Measurements from ENCODE around the gene AKAP1. TPM values are rescaled to one million over a fixed set of nuclear protein-coding genes. Genes with fewer than 3 reads are reported as not detected.

Gene AKAP1
- total RNA-seq, 2 experiments from 2014 or later, result 41.8 to 49.0 TPM

- peaks cover 97% of the 10 kb centered on the region for H3K79me2 ChIP-seq (ENCODE audit: insufficient read depth, low read depth, low read length)
- H3K4me3 ChIP-seq (ENCODE audit: low read depth, low read length, poor library complexity, severe bottlenecking), result no peak overlapping the region
- no peak overlapping the region for H2AFZ ChIP-seq (ENCODE audit: low read length)
- no peaks in the 10 kb centered on the region for H3K9me3 ChIP-seq (ENCODE audit: low read length)
- H3K9me2 ChIP-seq (ENCODE audit: insufficient read depth, low read length), result no peaks in the 10 kb centered on the region
- no peak overlapping the region for H3K4me2 ChIP-seq (ENCODE audit: low read length)
- peaks cover 40% of the 10 kb centered on the region for H4K20me1 ChIP-seq (ENCODE audit: insufficient read depth, low read length)
- intact Hi-C loops (cut with micrococcal nuclease; ENCODE audit: unreplicated experiment), result no loop called here
- H3K4me1 ChIP-seq (ENCODE audit: insufficient read depth, low read length, poor library complexity, severe bottlenecking), result peaks cover 40% of the 10 kb centered on the region
- POLR2A ChIA-PET, result no interaction called here
- peak; percentile 11 for DNase-seq (ENCODE audit: low spot score)
- H3K27ac ChIP-seq (ENCODE audit: low read depth, low read length, poor library complexity, severe bottlenecking), result no peak overlapping the region
- peaks cover 38% of the 10 kb centered on the region for H3K36me3 ChIP-seq (ENCODE audit: insufficient read depth, low read length)
- BruUV-seq (replicated peaks), result no TSS peak
- no peak for TF ChIP-seq EZH2phosphoT487 (IDR thresholded peaks at IDR 0.05; ENCODE audit: borderline replicate concordance, low read depth, low read length)
- TF ChIP-seq, protein P1, sequence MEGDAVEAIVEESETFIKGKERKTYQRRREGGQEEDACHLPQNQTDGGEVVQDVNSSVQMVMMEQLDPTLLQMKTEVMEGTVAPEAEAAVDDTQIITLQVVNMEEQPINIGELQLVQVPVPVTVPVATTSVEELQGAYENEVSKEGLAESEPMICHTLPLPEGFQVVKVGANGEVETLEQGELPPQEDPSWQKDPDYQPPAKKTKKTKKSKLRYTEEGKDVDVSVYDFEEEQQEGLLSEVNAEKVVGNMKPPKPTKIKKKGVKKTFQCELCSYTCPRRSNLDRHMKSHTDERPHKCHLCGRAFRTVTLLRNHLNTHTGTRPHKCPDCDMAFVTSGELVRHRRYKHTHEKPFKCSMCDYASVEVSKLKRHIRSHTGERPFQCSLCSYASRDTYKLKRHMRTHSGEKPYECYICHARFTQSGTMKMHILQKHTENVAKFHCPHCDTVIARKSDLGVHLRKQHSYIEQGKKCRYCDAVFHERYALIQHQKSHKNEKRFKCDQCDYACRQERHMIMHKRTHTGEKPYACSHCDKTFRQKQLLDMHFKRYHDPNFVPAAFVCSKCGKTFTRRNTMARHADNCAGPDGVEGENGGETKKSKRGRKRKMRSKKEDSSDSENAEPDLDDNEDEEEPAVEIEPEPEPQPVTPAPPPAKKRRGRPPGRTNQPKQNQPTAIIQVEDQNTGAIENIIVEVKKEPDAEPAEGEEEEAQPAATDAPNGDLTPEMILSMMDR (conservative IDR thresholded peaks at IDR 0.05; ENCODE audit: low read length), result no peak
- CTCF ChIA-PET (ENCODE audit: unreplicated experiment), result no interaction called here
These were observed 7.1 kb downstream of the AKAP1 start for GRCh38 chr17:57092171-57092570.

GRCh38 chr17:57092779-57093178, 7.7 kb downstream of the AKAP1 start:
- H3K4me2 ChIP-seq (ENCODE audit: low read length), result no peak overlapping the region
- no TSS peak for BruUV-seq (replicated peaks)
- H3K79me2 ChIP-seq (ENCODE audit: insufficient read depth, low read depth, low read length), result peaks cover 97% of the 10 kb centered on the region
- no peak overlapping the region for H3K27ac ChIP-seq (ENCODE audit: low read depth, low read length, poor library complexity, severe bottlenecking)
- H3K36me3 ChIP-seq (ENCODE audit: insufficient read depth, low read length), result peaks cover 40% of the 10 kb centered on the region
- no peaks in the 10 kb centered on the region for H3K9me2 ChIP-seq (ENCODE audit: insufficient read depth, low read length)
- no peak overlapping the region for H3K4me3 ChIP-seq (ENCODE audit: low read depth, low read length, poor library complexity, severe bottlenecking)
- peaks cover 41% of the 10 kb centered on the region for H4K20me1 ChIP-seq (ENCODE audit: insufficient read depth, low read length)
- intact Hi-C loops (cut with micrococcal nuclease; ENCODE audit: unreplicated experiment), result no loop called here
- ChIA-PET CTCF (ENCODE audit: unreplicated experiment) (no interaction called here), POLR2A (no interaction called here)
- H2AFZ ChIP-seq (ENCODE audit: low read length), result no peak overlapping the region
- peaks cover 40% of the 10 kb centered on the region for H3K4me1 ChIP-seq (ENCODE audit: insufficient read depth, low read length, poor library complexity, severe bottlenecking)
- no peak for DNase-seq (ENCODE audit: low spot score)
- no peak for TF ChIP-seq EZH2phosphoT487 (IDR thresholded peaks at IDR 0.05; ENCODE audit: borderline replicate concordance, low read depth, low read length)
- TF ChIP-seq, protein P1 (conservative IDR thresholded peaks at IDR 0.05; ENCODE audit: low read length), result no peak
- H3K9me3 ChIP-seq (ENCODE audit: low read length), result no peaks in the 10 kb centered on the region

- POLR2A ChIA-PET, result interaction anchor here (1.4 kb wide), 1 partner anchor 7 kb away, joined by 4 read pairs; no protein-coding TSS in a partner anchor
These were observed 11.6 kb downstream of the AKAP1 start for GRCh38 chr17:57096472-57097202.

More at GRCh38 chr17:57096472-57097202, 11.6 kb downstream of the AKAP1 start:
- no TSS peak for BruUV-seq (replicated peaks)
- CTCF ChIA-PET (ENCODE audit: unreplicated experiment), result interaction anchor here (0.6 kb wide), 1 partner anchor 20 kb away, joined by 3 read pairs; no protein-coding TSS in a partner anchor
- no peak overlapping the region for H3K4me3 ChIP-seq (ENCODE audit: low read depth, low read length, poor library complexity, severe bottlenecking)
- H3K4me1 ChIP-seq (ENCODE audit: insufficient read depth, low read length, poor library complexity, severe bottlenecking), result peaks cover 38% of the 10 kb centered on the region
- peaks cover 29% of the 10 kb centered on the region; the same call in 1 of the 2 replicates for H3K36me3 ChIP-seq (ENCODE audit: insufficient read depth, low read length)
- TF ChIP-seq, protein P1 (conservative IDR thresholded peaks at IDR 0.05; ENCODE audit: low read length), result no peak
- no peak for TF ChIP-seq EZH2phosphoT487 (IDR thresholded peaks at IDR 0.05; ENCODE audit: borderline replicate concordance, low read depth, low read length)
- H3K27ac ChIP-seq (ENCODE audit: low read depth, low read length, poor library complexity, severe bottlenecking), result no peak overlapping the region
- peaks cover 20% of the 10 kb centered on the region for H4K20me1 ChIP-seq (ENCODE audit: insufficient read depth, low read length)
- no peak overlapping the region for H2AFZ ChIP-seq (ENCODE audit: low read length)
- H3K4me2 ChIP-seq (ENCODE audit: low read length), result no peak overlapping the region
- intact Hi-C loops (cut with micrococcal nuclease; ENCODE audit: unreplicated experiment), result no loop called here
- peaks cover 91% of the 10 kb centered on the region for H3K79me2 ChIP-seq (ENCODE audit: insufficient read depth, low read depth, low read length)
- no peaks in the 10 kb centered on the region for H3K9me3 ChIP-seq (ENCODE audit: low read length)
- no peaks in the 10 kb centered on the region for H3K9me2 ChIP-seq (ENCODE audit: insufficient read depth, low read length)
- DNase-seq (ENCODE audit: low spot score), result no peak
